IMR-90 (cell line): Measurements from ENCODE around the gene PCDHGA8.

ENCODE experiments used
- BHLHE40 ChIP-seq: fragments of 150-350 bp; IDR thresholded peaks from 2 replicates; pipeline ENCODE4 v1.6.1; 2016; ENCODE audit warnings: mild to moderate bottlenecking, low read depth, low read length
- CEBPB ChIP-seq: IDR thresholded peaks from 2 replicates; pipeline ENCODE4 v1.6.1; 2012; ENCODE audit warnings: low read depth, low read length, improper control_type of control experiment
- MAZ ChIP-seq: IDR thresholded peaks from 2 replicates; pipeline ENCODE4 v1.6.1; 2012; ENCODE audit warnings: low read depth, mild to moderate bottlenecking, low read length, improper control_type of control experiment, moderate library complexity, borderline replicate concordance
- MXI1 ChIP-seq: IDR thresholded peaks from 2 replicates; pipeline ENCODE4 v1.6.1; 2012; ENCODE audit warnings: low read depth, mild to moderate bottlenecking, low read length, moderate library complexity, borderline replicate concordance
- NFE2L2 ChIP-seq: fragments of 150-350 bp; IDR thresholded peaks from 2 replicates; pipeline ENCODE4 v1.6.1; 2016; ENCODE audit warnings: low read depth, mild to moderate bottlenecking, low read length
- POLR2A ChIP-seq: IDR thresholded peaks from 2 replicates; pipeline ENCODE4 v1.6.1; 2012; ENCODE audit warnings: mild to moderate bottlenecking, low read depth, low read length
- RAD21 ChIP-seq: IDR thresholded peaks from 2 replicates; pipeline ENCODE4 v1.6.1; 2012; ENCODE audit warnings: low read length, improper control_type of control experiment
- RCOR1 ChIP-seq: IDR thresholded peaks from 2 replicates; pipeline ENCODE4 v1.6.1; 2012; ENCODE audit warnings: mild to moderate bottlenecking, low read length, improper control_type of control experiment; ENCODE audit not compliant: insufficient replicate concordance
- RFX5 ChIP-seq: IDR thresholded peaks from 2 replicates; pipeline ENCODE4 v1.8.0; 2012; ENCODE audit warnings: low read depth, mild to moderate bottlenecking, low read length, moderate library complexity
- TF ChIP-seq, protein P1 (sequence below): conservative IDR thresholded peaks from 2 replicates; pipeline ENCODE4 v1.5.1; 2012; ENCODE audit warnings: mild to moderate bottlenecking, low read depth, low read length, improper control_type of control experiment
- TF ChIP-seq, protein P2 (sequence below): fragments of 150-350 bp; IDR thresholded peaks from 2 replicates; pipeline ENCODE4 v1.6.1; 2017; ENCODE audit warnings: mild to moderate bottlenecking, antibody characterized with exemption, low read length, low read depth
- TF ChIP-seq, protein P3 (sequence below): fragments of 150-350 bp; IDR thresholded peaks from 2 replicates; pipeline ENCODE4 v1.6.1; 2016; ENCODE audit warnings: low read depth, mild to moderate bottlenecking, low read length, moderate library complexity, borderline replicate concordance

DNA sequence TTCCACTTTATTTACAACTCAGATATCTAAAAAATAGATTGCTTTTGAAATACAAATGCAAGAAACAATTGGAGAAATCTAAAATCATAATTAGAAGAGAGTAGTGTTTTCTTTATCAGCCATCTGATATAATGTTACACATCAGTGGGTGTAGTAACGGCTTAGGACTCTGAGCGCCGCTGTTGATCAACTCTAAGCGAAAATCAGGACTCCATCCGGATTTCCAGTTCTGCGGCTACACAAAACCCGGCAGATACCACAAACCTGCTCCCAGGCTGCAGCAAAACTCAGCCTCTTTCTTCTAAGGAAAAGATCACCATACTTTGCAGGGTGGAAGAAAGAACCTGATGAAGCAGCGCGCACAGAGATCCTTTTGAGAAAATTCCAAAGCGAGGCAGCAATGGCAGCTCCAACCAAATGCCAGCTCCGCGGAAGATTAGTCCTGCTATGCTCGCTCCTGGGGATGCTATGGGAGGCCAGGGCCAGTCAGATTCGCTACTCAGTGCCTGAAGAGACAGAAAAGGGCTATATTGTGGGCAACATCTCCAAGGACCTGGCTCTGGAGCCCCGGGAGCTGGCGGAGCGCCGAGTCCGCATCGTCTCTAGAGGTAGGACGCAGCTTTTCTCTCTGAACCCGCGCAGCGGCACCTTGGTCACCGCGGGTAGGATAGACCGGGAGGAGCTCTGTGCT is 10.3 kb downstream of the PCDHGA8 start, which contains the start of gene PCDHGA9:
- TF ChIP-seq, protein P1, sequence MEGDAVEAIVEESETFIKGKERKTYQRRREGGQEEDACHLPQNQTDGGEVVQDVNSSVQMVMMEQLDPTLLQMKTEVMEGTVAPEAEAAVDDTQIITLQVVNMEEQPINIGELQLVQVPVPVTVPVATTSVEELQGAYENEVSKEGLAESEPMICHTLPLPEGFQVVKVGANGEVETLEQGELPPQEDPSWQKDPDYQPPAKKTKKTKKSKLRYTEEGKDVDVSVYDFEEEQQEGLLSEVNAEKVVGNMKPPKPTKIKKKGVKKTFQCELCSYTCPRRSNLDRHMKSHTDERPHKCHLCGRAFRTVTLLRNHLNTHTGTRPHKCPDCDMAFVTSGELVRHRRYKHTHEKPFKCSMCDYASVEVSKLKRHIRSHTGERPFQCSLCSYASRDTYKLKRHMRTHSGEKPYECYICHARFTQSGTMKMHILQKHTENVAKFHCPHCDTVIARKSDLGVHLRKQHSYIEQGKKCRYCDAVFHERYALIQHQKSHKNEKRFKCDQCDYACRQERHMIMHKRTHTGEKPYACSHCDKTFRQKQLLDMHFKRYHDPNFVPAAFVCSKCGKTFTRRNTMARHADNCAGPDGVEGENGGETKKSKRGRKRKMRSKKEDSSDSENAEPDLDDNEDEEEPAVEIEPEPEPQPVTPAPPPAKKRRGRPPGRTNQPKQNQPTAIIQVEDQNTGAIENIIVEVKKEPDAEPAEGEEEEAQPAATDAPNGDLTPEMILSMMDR = peak; percentile 43
- TF ChIP-seq POLR2A (no peak), BHLHE40 (no peak), RFX5 (no peak), MAZ (no peak), CEBPB (no peak), RCOR1 (no peak), RAD21 (peak; percentile 36), MXI1 (no peak), NFE2L2 (no peak)
- TF ChIP-seq, protein P2, sequence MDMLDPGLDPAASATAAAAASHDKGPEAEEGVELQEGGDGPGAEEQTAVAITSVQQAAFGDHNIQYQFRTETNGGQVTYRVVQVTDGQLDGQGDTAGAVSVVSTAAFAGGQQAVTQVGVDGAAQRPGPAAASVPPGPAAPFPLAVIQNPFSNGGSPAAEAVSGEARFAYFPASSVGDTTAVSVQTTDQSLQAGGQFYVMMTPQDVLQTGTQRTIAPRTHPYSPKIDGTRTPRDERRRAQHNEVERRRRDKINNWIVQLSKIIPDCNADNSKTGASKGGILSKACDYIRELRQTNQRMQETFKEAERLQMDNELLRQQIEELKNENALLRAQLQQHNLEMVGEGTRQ = no peak
- TF ChIP-seq, protein P3, sequence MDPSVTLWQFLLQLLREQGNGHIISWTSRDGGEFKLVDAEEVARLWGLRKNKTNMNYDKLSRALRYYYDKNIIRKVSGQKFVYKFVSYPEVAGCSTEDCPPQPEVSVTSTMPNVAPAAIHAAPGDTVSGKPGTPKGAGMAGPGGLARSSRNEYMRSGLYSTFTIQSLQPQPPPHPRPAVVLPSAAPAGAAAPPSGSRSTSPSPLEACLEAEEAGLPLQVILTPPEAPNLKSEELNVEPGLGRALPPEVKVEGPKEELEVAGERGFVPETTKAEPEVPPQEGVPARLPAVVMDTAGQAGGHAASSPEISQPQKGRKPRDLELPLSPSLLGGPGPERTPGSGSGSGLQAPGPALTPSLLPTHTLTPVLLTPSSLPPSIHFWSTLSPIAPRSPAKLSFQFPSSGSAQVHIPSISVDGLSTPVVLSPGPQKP = no peak
